Dermis lymphatic vessel endothelial cell (primary cell): ENCODE data around the gene MMRN1. TPM values are rescaled to one million over a fixed set of nuclear protein-coding genes. Genes with fewer than 3 reads are reported as not detected.

Experiments
- total RNA-seq: library from RNA; depleted of rRNA; stranded (reverse); fragments of >200 nt; gene quantifications from 2 replicates; pipeline ENCODE4 v1.2.1, GENCODE V29; 2014

The MMRN1 gene, protein sequence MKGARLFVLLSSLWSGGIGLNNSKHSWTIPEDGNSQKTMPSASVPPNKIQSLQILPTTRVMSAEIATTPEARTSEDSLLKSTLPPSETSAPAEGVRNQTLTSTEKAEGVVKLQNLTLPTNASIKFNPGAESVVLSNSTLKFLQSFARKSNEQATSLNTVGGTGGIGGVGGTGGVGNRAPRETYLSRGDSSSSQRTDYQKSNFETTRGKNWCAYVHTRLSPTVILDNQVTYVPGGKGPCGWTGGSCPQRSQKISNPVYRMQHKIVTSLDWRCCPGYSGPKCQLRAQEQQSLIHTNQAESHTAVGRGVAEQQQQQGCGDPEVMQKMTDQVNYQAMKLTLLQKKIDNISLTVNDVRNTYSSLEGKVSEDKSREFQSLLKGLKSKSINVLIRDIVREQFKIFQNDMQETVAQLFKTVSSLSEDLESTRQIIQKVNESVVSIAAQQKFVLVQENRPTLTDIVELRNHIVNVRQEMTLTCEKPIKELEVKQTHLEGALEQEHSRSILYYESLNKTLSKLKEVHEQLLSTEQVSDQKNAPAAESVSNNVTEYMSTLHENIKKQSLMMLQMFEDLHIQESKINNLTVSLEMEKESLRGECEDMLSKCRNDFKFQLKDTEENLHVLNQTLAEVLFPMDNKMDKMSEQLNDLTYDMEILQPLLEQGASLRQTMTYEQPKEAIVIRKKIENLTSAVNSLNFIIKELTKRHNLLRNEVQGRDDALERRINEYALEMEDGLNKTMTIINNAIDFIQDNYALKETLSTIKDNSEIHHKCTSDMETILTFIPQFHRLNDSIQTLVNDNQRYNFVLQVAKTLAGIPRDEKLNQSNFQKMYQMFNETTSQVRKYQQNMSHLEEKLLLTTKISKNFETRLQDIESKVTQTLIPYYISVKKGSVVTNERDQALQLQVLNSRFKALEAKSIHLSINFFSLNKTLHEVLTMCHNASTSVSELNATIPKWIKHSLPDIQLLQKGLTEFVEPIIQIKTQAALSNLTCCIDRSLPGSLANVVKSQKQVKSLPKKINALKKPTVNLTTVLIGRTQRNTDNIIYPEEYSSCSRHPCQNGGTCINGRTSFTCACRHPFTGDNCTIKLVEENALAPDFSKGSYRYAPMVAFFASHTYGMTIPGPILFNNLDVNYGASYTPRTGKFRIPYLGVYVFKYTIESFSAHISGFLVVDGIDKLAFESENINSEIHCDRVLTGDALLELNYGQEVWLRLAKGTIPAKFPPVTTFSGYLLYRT
- total RNA-seq = 3,210 and 5,564 TPM in 2 replicates

DNA sequence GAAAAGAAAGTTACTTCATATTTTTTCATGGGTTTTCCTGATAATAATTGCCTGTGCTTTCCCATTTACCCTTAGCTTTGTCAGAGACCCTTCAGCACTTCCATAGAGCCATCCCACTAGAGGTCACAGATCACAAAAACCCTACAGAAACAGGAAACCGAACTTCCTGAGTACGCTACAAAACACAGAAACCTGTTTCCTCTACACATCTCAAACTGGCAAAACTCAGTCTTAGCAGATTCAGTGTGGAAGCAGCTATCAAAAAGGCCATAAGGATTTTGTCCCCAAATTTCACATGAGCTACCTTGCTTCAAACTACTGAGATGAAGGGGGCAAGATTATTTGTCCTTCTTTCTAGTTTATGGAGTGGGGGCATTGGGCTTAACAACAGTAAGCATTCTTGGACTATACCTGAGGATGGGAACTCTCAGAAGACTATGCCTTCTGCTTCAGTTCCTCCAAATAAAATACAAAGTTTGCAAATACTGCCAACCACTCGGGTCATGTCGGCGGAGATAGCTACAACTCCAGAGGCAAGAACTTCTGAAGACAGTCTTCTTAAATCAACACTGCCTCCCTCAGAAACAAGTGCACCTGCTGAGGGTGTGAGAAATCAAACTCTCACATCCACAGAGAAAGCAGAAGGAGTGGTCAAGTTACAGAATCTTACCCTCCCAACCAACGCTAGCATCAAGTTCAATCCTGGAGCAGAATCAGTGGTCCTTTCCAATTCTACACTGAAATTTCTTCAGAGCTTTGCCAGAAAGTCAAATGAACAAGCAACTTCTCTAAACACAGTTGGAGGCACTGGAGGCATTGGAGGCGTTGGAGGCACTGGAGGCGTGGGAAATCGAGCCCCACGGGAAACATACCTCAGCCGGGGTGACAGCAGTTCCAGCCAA lies at the start of gene MMRN1:
TSS of gene MMRN1 (plus strand) at position 206 of the 902 bp plus-strand sequence. CDS start at position 324, 118 bp downstream.

Other genes starting within 250 kb of the MMRN1 start
- 121 and 192 TPM in 2 replicates for gene SNCA, start 57.7 kb upstream of the MMRN1 start, total RNA-seq
- gene CCSER1, start 232.5 kb downstream of the MMRN1 start, total RNA-seq = 0.11 and 0.17 TPM in 2 replicates